Spleen (tissue), 11 donors: ENCODE data around the gene FLCN. TPM values are rescaled to one million over a fixed set of nuclear protein-coding genes. Genes with fewer than 3 reads are reported as not detected.
A peak's percentile ranks its signal among the peaks of the same experiment; 100 is the strongest.

ENCODE experiments used
- DNase-seq: peaks from one replicate; pipeline ENCODE4 v3.0.0-alpha.2; 2020
- H3K27ac ChIP-seq, 8 donors: fragments of 200-600 bp; sonication (generic) in 7 of 8; 1 replicate in 4 of 8; 2 replicates in 4 of 8; pipeline versions ENCODE4 v1.5.0 to v1.8.0; 2016 to 2021; ENCODE audit warnings: inconsistent platforms in 4 of 8, mild to moderate bottlenecking in 4 of 8, moderate library complexity in 1 of 8
- H3K27me3 ChIP-seq, 7 donors: fragments of 200-600 bp; sonication (generic) in 6 of 7; replicated peaks in 1 of 7; 1 replicate in 4 of 7; 2 replicates in 3 of 7; pipeline versions ENCODE4 v1.5.0 to v1.8.0; 2016 to 2021; ENCODE audit warnings: inconsistent platforms in 3 of 7, mild to moderate bottlenecking in 1 of 7
- H3K36me3 ChIP-seq, 6 donors: fragments of 200-600 bp; sonication (generic) in 5 of 6; 1 replicate in 4 of 6; 2 replicates in 2 of 6; pipeline versions ENCODE4 v1.5.0 to v1.8.0; 2016 to 2021; ENCODE audit warnings: inconsistent platforms in 2 of 6
- H3K4me1 ChIP-seq, 6 donors: fragments of 200-600 bp; sonication (generic) in 5 of 6; 1 replicate in 3 of 6; 2 replicates in 3 of 6; pipeline versions ENCODE4 v1.5.0 to v1.8.0; 2016 to 2021; ENCODE audit warnings: inconsistent platforms in 3 of 6
- H3K4me3 ChIP-seq, 8 donors: fragments of 200-600 bp; sonication (generic) in 7 of 8; 1 replicate in 4 of 8; 2 replicates in 4 of 8; pipeline versions ENCODE4 v1.5.0 to v1.8.0; 2016 to 2021; ENCODE audit warnings: inconsistent platforms in 4 of 8, mild to moderate bottlenecking in 4 of 8, moderate library complexity in 2 of 8
- H3K9me3 ChIP-seq, 8 donors: fragments of 200-600 bp; sonication (generic) in 7 of 8; 1 replicate in 4 of 8; 2 replicates in 4 of 8; pipeline versions ENCODE4 v1.5.0 to v1.8.0; 2016 to 2021; ENCODE audit warnings: inconsistent platforms in 4 of 8
- POLR2A ChIP-seq, 3 donors: fragments of 450-650 bp; IDR thresholded peaks; one replicate each; pipeline ENCODE4 v1.5.1; 2017; ENCODE audit warnings: antibody characterized with exemption in 3 of 3, mild to moderate bottlenecking in 1 of 3
- POLR2AphosphoS5 ChIP-seq, 3 donors: sonication (generic); formaldehyde crosslinking; IDR thresholded peaks; one replicate each; pipeline ENCODE4 v1.5.1; 2017; ENCODE audit warnings: antibody characterized with exemption in 3 of 3
- WGBS, 5 donors: extraction: QIAGEN DNeasy Blood & Tissue Kit in 3 of 5; methylation state at CpG; one replicate each; pipeline versions ENCODE4 v1.1.5 to v1.1.7; 2013 to 2018; 5-methylcytosine and 5-hydroxymethylcytosine counted together
- intact Hi-C: fragments of 100-400 bp; cut with DNase I; formaldehyde crosslinking; loops from one replicate; pipeline ENCODE4 v1.15.0; 2023; ENCODE audit warnings: low total_unique reads
- polyA plus RNA-seq, 3 donors: library from polyadenylated mRNA; stranded (reverse); fragments of 200-250 nt; gene quantifications; one replicate each; pipeline ENCODE4 v1.2.1, GENCODE V29; 2013
- total RNA-seq, 7 donors: library from RNA; depleted of rRNA in 3 of 7; stranded (reverse); fragments of >200 nt in 3 of 7; fragmentation: NEBNext Ultra II Directional in 4 of 7; extraction: Animal tissue kit (Norgen Biotek cat#: 25700) in 4 of 7; gene quantifications; one replicate each; pipeline versions ENCODE4 v1.1.0 to v1.2.1, GENCODE V29; 2016 to 2021
- TF ChIP-seq, protein P1 (sequence below), 11 experiments: fragments of 200-600 bp in 7 of 11; fragments of 450-650 bp in 4 of 11; sonication (generic) in 4 of 11; IDR thresholded peaks in 8 of 11; conservative IDR thresholded peaks in 3 of 11; 1 replicate in 7 of 11; 2 replicates in 4 of 11; pipeline versions ENCODE4 v1.4.0 to v1.8.0; 2016 to 2021; ENCODE audit warnings: antibody characterized with exemption in 11 of 11, inconsistent platforms in 4 of 11, mild to moderate bottlenecking in 1 of 11
- donor health status: healthy with polysubstance abuse.
- donor health status: DM: no; HTN: no; CAD: no; lungs with moderate emphysema.
- donor health status: DM: no; HTN: no; CAD: no.
- donor health status: Bipolar disorder and iron deficiency.
- donor health status: healthy.
- donor health status: DM: no; HTN: no; CAD: no.
- donor health status: DM: yes; HTN: yes; CAD: no.

The FLCN gene
- total and polyA plus RNA-seq, 10 donors, result 9.1 to 91.6 (median 72.3) TPM

DNA sequence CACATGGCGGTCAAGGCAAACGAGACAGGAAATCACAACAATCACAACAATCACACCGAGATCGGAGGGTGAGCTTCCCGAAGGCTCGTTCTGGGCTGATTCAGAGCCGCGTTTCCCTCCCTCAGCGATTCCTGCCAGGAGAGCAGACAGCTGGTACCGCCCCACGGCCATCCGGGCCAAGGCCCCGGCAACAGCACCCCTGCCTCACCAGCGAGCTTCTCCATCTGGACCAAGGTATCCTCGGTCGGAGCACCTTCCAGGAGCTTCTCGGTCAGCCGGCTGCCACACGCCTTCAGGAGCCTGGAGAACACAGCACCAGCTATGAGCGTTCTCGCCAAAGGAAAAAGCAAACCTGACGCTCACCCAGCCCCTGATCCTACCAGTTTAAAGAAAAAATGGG, 15.6 kb downstream of the FLCN start:
- Histone ChIP-seq H3K27me3 (no peaks in the 10 kb centered on the region), H3K4me3 (no peak overlapping the region), H3K27ac (no peak overlapping the region), H3K9me3 (no peaks in the 10 kb centered on the region), H3K36me3 (peaks cover 13 to 100% (median 100%) of the 10 kb centered on the region in 6 donors), H3K4me1 (no peaks in the 10 kb centered on the region)
- intact Hi-C loops, result no loop called here
- no peak for TF ChIP-seq POLR2A (IDR thresholded peaks at IDR 0.05)
- TF ChIP-seq, protein P1, sequence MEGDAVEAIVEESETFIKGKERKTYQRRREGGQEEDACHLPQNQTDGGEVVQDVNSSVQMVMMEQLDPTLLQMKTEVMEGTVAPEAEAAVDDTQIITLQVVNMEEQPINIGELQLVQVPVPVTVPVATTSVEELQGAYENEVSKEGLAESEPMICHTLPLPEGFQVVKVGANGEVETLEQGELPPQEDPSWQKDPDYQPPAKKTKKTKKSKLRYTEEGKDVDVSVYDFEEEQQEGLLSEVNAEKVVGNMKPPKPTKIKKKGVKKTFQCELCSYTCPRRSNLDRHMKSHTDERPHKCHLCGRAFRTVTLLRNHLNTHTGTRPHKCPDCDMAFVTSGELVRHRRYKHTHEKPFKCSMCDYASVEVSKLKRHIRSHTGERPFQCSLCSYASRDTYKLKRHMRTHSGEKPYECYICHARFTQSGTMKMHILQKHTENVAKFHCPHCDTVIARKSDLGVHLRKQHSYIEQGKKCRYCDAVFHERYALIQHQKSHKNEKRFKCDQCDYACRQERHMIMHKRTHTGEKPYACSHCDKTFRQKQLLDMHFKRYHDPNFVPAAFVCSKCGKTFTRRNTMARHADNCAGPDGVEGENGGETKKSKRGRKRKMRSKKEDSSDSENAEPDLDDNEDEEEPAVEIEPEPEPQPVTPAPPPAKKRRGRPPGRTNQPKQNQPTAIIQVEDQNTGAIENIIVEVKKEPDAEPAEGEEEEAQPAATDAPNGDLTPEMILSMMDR (IDR thresholded peaks at IDR 0.05 in 8 of 11, conservative IDR thresholded peaks at IDR 0.05 in 3 of 11), result no peak
- TF ChIP-seq POLR2AphosphoS5 (IDR thresholded peaks at IDR 0.05), result no peak
- peak; percentile 66 for DNase-seq
- 94 to 97% (median 95%) methylated on average over 22 of the region's 22 CpGs for WGBS, 5 donors

DNA sequence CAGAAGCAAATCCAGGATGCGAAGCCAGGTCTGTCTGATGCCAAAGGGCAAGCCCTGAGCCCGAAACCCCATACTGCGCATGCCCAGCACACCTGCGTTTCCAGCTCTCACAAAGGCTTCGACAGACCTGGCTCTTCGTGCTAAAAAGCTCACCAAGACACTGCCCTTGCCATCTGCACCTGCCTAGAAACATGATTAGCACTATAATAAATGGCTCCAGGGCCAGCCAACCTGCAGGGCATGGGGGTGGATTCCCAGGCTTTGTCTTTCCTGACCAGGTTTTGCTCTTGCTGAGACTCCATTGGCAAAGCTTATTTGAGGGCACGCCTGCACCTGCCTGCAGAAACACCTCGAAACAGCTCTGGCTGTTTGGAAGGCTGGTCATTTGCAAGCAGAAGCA, 16.4 kb downstream of the FLCN start:
- H3K27me3 ChIP-seq, result no peaks in the 10 kb centered on the region
- 90 to 99% (median 98%) methylated on average over 8 of the region's 8 CpGs for WGBS, 5 donors
- TF ChIP-seq POLR2AphosphoS5 (IDR thresholded peaks at IDR 0.05), result no peak
- intact Hi-C loops, result no loop called here
- H3K36me3 ChIP-seq, result peaks cover 14 to 100% (median 100%) of the 10 kb centered on the region in 6 donors
- H3K4me1 ChIP-seq, result no peaks in the 10 kb centered on the region
- no peak overlapping the region for H3K27ac ChIP-seq
- H3K4me3 ChIP-seq, result no peak overlapping the region
- H3K9me3 ChIP-seq, result no peaks in the 10 kb centered on the region
- no peak for DNase-seq

DNA sequence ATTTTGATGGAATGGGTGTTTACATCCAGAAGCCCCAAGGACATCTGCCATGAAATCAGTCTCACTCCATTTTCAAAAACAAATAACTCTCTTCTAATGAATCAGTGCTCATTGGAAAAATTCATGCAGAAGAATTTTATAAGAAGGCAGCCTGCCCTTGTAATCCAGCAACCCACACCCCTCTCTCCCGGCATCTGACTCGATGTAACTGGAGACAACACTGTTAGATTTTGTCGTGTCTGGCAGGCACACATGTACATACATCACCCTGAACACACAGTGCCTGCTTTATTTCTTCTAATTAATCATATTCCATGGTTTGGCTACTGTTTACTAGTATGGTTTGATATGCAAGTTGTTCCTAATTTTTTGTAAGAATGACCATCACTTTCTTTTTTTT, 19.0 kb downstream of the FLCN start:
- intact Hi-C loops, result no loop called here
- no peaks in the 10 kb centered on the region for H3K9me3 ChIP-seq
- H3K36me3 ChIP-seq, result peaks cover 18 to 100% (median 100%) of the 10 kb centered on the region in 6 donors
- TF ChIP-seq POLR2A (IDR thresholded peaks at IDR 0.05) (no peak), POLR2AphosphoS5 (IDR thresholded peaks at IDR 0.05) (no peak)
- TF ChIP-seq, protein P1 (IDR thresholded peaks at IDR 0.05 in 8 of 11, conservative IDR thresholded peaks at IDR 0.05 in 3 of 11), result no peak
- H3K27ac ChIP-seq, result no peak overlapping the region
- no peak for DNase-seq
- no peaks in the 10 kb centered on the region for H3K4me1 ChIP-seq
- H3K27me3 ChIP-seq, result no peaks in the 10 kb centered on the region
- H3K4me3 ChIP-seq, result no peak overlapping the region
- 94 to 98% (median 97%) methylated on average over 3 of the region's 3 CpGs for WGBS, 5 donors

DNA sequence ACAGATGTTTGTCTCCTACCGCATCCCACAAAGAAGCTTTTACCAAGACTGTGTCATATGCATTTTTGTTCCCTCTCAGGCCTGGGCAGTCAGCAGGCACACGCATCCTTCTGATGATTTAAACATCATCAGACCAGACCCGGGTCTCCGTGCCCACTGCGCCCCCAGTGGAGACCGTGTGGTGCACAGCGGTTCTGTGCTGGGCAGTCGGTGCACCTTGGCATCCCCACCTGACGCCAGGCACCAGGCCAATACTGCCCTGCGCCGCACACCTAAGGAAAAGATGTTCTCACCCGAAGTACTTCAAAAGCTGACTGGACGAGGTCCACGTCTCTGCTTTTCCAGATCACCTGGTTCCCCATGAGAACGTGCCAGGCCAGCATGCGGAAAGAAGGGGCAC, 20.2 kb downstream of the FLCN start:
- Histone ChIP-seq H3K27ac (no peak overlapping the region), H3K4me3 (no peak overlapping the region), H3K4me1 (no peaks in the 10 kb centered on the region), H3K27me3 (no peaks in the 10 kb centered on the region), H3K36me3 (peaks cover 18 to 100% (median 95%) of the 10 kb centered on the region in 6 donors), H3K9me3 (no peaks in the 10 kb centered on the region)
- no peak for DNase-seq
- 89 to 95% (median 93%) methylated on average over 16 of the region's 16 CpGs for WGBS, 5 donors
- intact Hi-C loops, result no loop called here
- peak in 1 of 3 donors; percentile 9 for TF ChIP-seq POLR2AphosphoS5 (IDR thresholded peaks at IDR 0.05)
- no peak for TF ChIP-seq POLR2A (IDR thresholded peaks at IDR 0.05)

DNA sequence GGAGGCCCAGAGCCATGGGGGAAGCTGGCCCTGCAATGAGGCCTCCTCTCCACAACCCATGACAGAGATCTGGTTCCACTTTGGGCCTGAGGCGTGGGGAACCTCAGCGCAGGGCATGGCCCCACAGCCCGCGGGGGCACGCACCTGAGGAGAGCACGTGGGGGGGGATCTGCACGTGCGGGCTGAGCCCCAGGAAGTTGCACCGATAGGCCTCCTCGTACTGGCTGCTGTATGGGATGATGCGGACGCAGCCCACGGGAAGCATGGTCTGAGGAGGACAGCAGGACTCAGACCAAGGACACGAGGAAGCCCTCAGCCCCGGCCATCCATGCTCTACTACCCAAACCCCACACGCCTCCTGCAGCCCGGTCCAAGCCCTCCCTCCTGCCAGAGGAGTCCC, 20.7 kb downstream of the FLCN start:
- TF ChIP-seq POLR2AphosphoS5 (IDR thresholded peaks at IDR 0.05) (peak in 1 of 3 donors; percentile 44), POLR2A (IDR thresholded peaks at IDR 0.05) (no peak)
- no peaks in the 10 kb centered on the region for H3K9me3 ChIP-seq
- H3K27me3 ChIP-seq, result no peaks in the 10 kb centered on the region
- H3K36me3 ChIP-seq, result peaks cover 18 to 100% (median 92%) of the 10 kb centered on the region in 6 donors
- H3K27ac ChIP-seq, result no peak overlapping the region
- DNase-seq, result no peak
- WGBS, 5 donors, result 92 to 93% (median 93%) methylated on average over 10 to 17 of the region's 17 CpGs
- intact Hi-C loops, result no loop called here
- no peak overlapping the region for H3K4me3 ChIP-seq
- no peaks in the 10 kb centered on the region for H3K4me1 ChIP-seq

DNA sequence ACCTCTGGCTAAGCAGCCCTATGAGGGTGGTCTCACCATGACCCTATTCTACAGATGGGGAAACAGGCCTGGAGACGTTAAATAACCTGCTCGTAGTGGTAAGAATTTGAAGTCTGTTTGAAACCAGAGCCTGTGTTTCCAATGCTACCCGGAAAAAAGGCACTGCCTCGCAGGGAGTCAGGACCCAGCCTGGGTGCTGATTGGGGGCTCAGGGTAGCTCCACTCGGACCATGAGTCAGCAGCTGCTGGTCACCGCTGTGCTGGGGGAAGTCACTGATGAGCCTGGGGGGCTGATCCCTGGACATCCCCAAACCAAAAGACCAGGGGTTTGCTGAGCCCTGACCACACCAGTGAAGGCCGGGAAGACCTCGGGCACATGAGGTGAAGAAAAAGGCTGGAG, 21.4 kb downstream of the FLCN start:
- no peak overlapping the region for H3K4me3 ChIP-seq
- H3K36me3 ChIP-seq, result peaks cover 18 to 100% (median 89%) of the 10 kb centered on the region in 6 donors
- no peak for TF ChIP-seq POLR2AphosphoS5 (IDR thresholded peaks at IDR 0.05)
- no peak for TF ChIP-seq POLR2A (IDR thresholded peaks at IDR 0.05)
- TF ChIP-seq, protein P1 (IDR thresholded peaks at IDR 0.05 in 8 of 11, conservative IDR thresholded peaks at IDR 0.05 in 3 of 11), result no peak
- H3K27me3 ChIP-seq, result no peaks in the 10 kb centered on the region
- intact Hi-C loops, result no loop called here
- no peak overlapping the region for H3K27ac ChIP-seq
- no peaks in the 10 kb centered on the region for H3K4me1 ChIP-seq
- DNase-seq, result no peak
- 85 to 95% (median 91%) methylated on average over 8 of the region's 8 CpGs for WGBS, 5 donors
- H3K9me3 ChIP-seq, result no peaks in the 10 kb centered on the region
